Neural cell (in vitro differentiated cells): Measurements from ENCODE around the gene GNG4. TPM values are rescaled to one million over a fixed set of nuclear protein-coding genes. Genes with fewer than 3 reads are reported as not detected.
A peak's percentile ranks its signal among the peaks of the same experiment; 100 is the strongest.
"Not testable (repeated sequence)": the region's sequence is repeated elsewhere in the genome, so short reads cannot be mapped to it uniquely, and the experiment has no call there.

Experiments used
- H2AFZ ChIP-seq: fragments of 200-600, 300-800 bp; sonication (generic), shearing (Covaris generic); 2 replicates; pipeline ENCODE4 v1.6.0; 2014; ENCODE audit warnings: low read depth, mild to moderate bottlenecking, antibody characterized with exemption, low read length, moderate library complexity
- H3F3A ChIP-seq: fragments of 200-600 bp; shearing (Covaris generic); 2 replicates; pipeline ENCODE4 v1.6.1; 2016; ENCODE audit warnings: mild to moderate bottlenecking, moderate library complexity, mixed read lengths, antibody characterized with exemption, low read length; ENCODE audit not compliant: insufficient read depth, poor library complexity, severe bottlenecking
- H3K27ac ChIP-seq: fragments of 200-600, 300-800 bp; sonication (generic), shearing (Covaris generic); 2 replicates; pipeline ENCODE4 v1.5.1; 2014; ENCODE audit warnings: mild to moderate bottlenecking, low read length, moderate library complexity
- H3K27me3 ChIP-seq: fragments of 300-800, 200-600 bp; sonication (generic), shearing (Covaris generic); 2 replicates; pipeline ENCODE4 v1.6.0; 2014; ENCODE audit warnings: mild to moderate bottlenecking, low read depth, low read length, moderate library complexity; ENCODE audit not compliant: insufficient read depth
- H3K36me3 ChIP-seq: fragments of 300-800, 200-600 bp; sonication (generic), shearing (Covaris generic); 2 replicates; pipeline ENCODE4 v1.5.1; 2014; ENCODE audit warnings: mild to moderate bottlenecking, antibody characterized with exemption, low read length, moderate library complexity; ENCODE audit not compliant: insufficient read depth
- H3K4me2 ChIP-seq: fragments of 300-800, 200-600 bp; sonication (generic), shearing (Covaris generic); 2 replicates; pipeline ENCODE4 v1.6.0; 2014; ENCODE audit warnings: mild to moderate bottlenecking, low read length
- H3K4me3 ChIP-seq: fragments of 300-800, 200-600 bp; sonication (generic), shearing (Covaris generic); 2 replicates; pipeline ENCODE4 v1.5.1; 2014; ENCODE audit warnings: mild to moderate bottlenecking, low read length, moderate library complexity
- H3K79me2 ChIP-seq: fragments of 200-600 bp; shearing (Covaris generic); replicated peaks from 2 replicates; pipeline ENCODE4 v1.6.0; 2014; ENCODE audit warnings: mild to moderate bottlenecking, low read length, moderate library complexity; ENCODE audit not compliant: insufficient read depth
- H3K9ac ChIP-seq: fragments of 300-800, 200-600 bp; sonication (generic), shearing (Covaris generic); 2 replicates; pipeline ENCODE4 v1.6.1; 2016; ENCODE audit warnings: mild to moderate bottlenecking, low read length, mixed read lengths
- H3K9me2 ChIP-seq: fragments of 200-600 bp; shearing (Covaris generic); 2 replicates; pipeline ENCODE4 v1.6.1; 2016; ENCODE audit warnings: mild to moderate bottlenecking, low read length, mixed read lengths; ENCODE audit not compliant: insufficient read depth
- H3K9me3 ChIP-seq: fragments of 200-600, 300-800 bp; sonication (generic), shearing (Covaris generic); 2 replicates; pipeline ENCODE4 v1.6.1; 2016; ENCODE audit warnings: mild to moderate bottlenecking, mixed run types, low read length, moderate library complexity, mixed read lengths
- H4K20me1 ChIP-seq: fragments of 200-600 bp; shearing (Covaris generic); 2 replicates; pipeline ENCODE4 v1.6.1; 2016; ENCODE audit warnings: mild to moderate bottlenecking, mixed run types; ENCODE audit not compliant: insufficient read depth
- MXI1 ChIP-seq: fragments of 450-650 bp; conservative IDR thresholded peaks from 2 replicates; pipeline ENCODE4 v1.6.1; 2014; ENCODE audit warnings: antibody characterized with exemption, mild to moderate bottlenecking; ENCODE audit not compliant: poor library complexity, severe bottlenecking
- POLR2AphosphoS5 ChIP-seq: IDR thresholded peaks from 2 replicates; pipeline ENCODE4 v1.6.1; 2012
- RAD21 ChIP-seq: fragments of 450-650 bp; conservative IDR thresholded peaks from 2 replicates; pipeline ENCODE4 v1.6.1; 2014; ENCODE audit warnings: antibody characterized with exemption, mild to moderate bottlenecking, moderate library complexity
- REST ChIP-seq: IDR thresholded peaks from 2 replicates; pipeline ENCODE4 v1.6.1; 2012; ENCODE audit warnings: borderline replicate concordance
- TAF1 ChIP-seq: IDR thresholded peaks from 2 replicates; pipeline ENCODE4 v1.6.1; 2012; ENCODE audit warnings: low read depth
- polyA plus RNA-seq: library from polyadenylated mRNA; depleted of rRNA; stranded (reverse); fragments of >200 nt; gene quantifications from 2 replicates; pipeline ENCODE4 v1.2.3, GENCODE V29; 2014

GNG4 gene
- polyA plus RNA-seq, 1 donor from 2014 or later: 63.2 TPM

DNA sequence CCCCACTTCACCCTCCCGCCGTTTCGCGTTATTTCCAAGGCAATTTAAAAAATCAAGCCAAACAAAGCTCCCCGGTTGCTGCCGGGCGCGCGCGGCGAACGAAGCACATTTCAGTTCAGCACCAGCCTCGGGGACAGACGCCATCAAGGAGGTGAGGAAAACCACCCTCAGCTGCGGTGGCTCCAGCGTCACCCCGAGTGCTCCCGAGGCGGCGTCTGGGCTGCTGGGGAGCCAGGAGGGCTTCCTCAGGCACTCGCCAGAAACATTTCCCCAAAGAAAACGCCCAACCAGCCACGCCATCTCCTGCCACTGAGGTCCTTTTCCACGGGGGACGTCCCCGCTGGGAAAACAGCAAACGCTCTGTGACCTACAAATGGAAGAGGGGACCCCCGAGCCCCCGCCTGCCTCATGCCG is 623 bp downstream of the GNG4 start:
- Histone ChIP-seq H3K9me3 (no peaks in the 10 kb centered on the region), H4K20me1 (no peaks in the 10 kb centered on the region), H3K79me2 (peaks cover 48% of the 10 kb centered on the region), H3K36me3 (no peaks in the 10 kb centered on the region), H2AFZ (peak overlapping the region; percentile 51), H3K27ac (peak overlapping the region; percentile 80), H3K4me3 (peak overlapping the region; percentile 99), H3K9me2 (no peaks in the 10 kb centered on the region), H3K27me3 (peaks cover 12% of the 10 kb centered on the region), H3K4me2 (peak overlapping the region; percentile 89), H3K9ac (peak overlapping the region; percentile 96), H3F3A (no peaks in the 10 kb centered on the region)
- TF ChIP-seq POLR2AphosphoS5 (peak; percentile 56), REST (peak; percentile 20), RAD21 (no peak)

GRCh38 chr1:235648407-235648907 is 1.1 kb downstream of the GNG4 start:
- Histone ChIP-seq H2AFZ (peak overlapping the region; percentile 51), H3K36me3 (no peaks in the 10 kb centered on the region), H3F3A (no peaks in the 10 kb centered on the region), H3K4me2 (peak overlapping the region; percentile 89), H3K9me3 (no peaks in the 10 kb centered on the region), H3K4me3 (peak overlapping the region; percentile 99), H3K27me3 (peaks cover 12% of the 10 kb centered on the region), H4K20me1 (no peaks in the 10 kb centered on the region), H3K27ac (peak overlapping the region; percentile 80), H3K9ac (peak overlapping the region; percentile 96), H3K79me2 (peaks cover 51% of the 10 kb centered on the region), H3K9me2 (no peaks in the 10 kb centered on the region)
- TF ChIP-seq TAF1 (no peak), MXI1 (peak; percentile 52)

DNA sequence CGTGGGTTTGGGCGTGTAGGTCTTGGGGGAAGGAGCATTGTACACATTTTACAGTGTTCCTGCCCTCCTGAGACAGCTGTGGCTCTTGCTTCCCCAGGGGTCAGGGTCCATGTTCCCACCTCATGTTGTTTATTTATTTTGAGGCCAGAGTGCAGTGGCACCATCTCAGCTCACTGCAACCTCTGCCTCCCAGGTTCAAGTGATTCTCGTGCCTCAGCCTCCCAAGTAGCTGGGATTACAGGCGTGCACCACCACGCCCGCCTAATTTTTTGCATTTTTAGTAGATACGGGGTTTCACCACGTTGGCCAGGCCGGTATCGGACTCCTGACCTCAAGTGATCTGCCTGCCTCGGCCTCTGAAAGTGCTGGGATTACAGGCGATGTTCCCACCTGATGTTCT is 2.0 kb downstream of the GNG4 start:
- not testable (repeated sequence) for H3K36me3 ChIP-seq, H3K9me3 ChIP-seq, H3K9ac ChIP-seq, H3K9me2 ChIP-seq, H3K27ac ChIP-seq, H4K20me1 ChIP-seq, H3F3A ChIP-seq, H2AFZ ChIP-seq, H3K4me2 ChIP-seq
- peaks cover 56% of the 10 kb centered on the region for H3K79me2 ChIP-seq
- H3K27me3 ChIP-seq: peaks cover 12% of the 10 kb centered on the region
- peak overlapping the region; percentile 99 for H3K4me3 ChIP-seq

DNA sequence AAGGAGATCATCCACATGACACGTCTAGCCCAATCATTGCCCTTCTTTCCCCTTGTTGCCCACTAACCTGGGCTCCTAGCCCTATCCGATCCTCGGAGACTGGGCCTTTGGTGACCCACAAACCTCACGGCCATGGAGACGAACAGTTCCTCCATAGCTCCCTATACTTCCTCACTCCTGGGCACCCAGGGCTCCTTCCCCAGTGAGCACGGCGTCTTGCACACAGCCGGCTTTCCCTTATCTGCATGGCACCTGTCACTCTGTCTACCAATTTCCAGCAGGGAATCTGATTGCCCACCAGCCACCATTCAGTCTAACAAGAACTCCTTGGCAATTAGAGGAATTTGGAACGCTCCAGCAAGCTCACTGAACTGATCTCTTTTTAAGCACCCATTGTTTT is 3.1 kb downstream of the GNG4 start:
- H3K27me3 ChIP-seq: peaks cover 12% of the 10 kb centered on the region
- no peaks in the 10 kb centered on the region for H3F3A ChIP-seq
- no peak overlapping the region for H3K27ac ChIP-seq
- no peak for TF ChIP-seq MXI1
- TF ChIP-seq TAF1: no peak
- no peaks in the 10 kb centered on the region for H3K9me3 ChIP-seq
- no peaks in the 10 kb centered on the region for H3K36me3 ChIP-seq
- no peaks in the 10 kb centered on the region for H4K20me1 ChIP-seq
- H3K4me3 ChIP-seq: peak overlapping the region; percentile 99
- peaks cover 60% of the 10 kb centered on the region for H3K79me2 ChIP-seq
- H3K9ac ChIP-seq: no peak overlapping the region
- H3K4me2 ChIP-seq: no peak overlapping the region
- H2AFZ ChIP-seq: no peak overlapping the region
- no peaks in the 10 kb centered on the region for H3K9me2 ChIP-seq
